ENCODE measurements around the gene ZC3H6. TPM values are rescaled to one million over a fixed set of nuclear protein-coding genes. Genes with fewer than 3 reads are reported as not detected.
A peak's percentile ranks its signal among the peaks of the same experiment; 100 is the strongest.

Gene ZC3H6
- total and polyA plus RNA-seq, 2 of the 13 experiments (the other 11 are each of a cell fraction or from before 2014, with no cell fraction given), result 0.71 to 0.93 TPM

DNA sequence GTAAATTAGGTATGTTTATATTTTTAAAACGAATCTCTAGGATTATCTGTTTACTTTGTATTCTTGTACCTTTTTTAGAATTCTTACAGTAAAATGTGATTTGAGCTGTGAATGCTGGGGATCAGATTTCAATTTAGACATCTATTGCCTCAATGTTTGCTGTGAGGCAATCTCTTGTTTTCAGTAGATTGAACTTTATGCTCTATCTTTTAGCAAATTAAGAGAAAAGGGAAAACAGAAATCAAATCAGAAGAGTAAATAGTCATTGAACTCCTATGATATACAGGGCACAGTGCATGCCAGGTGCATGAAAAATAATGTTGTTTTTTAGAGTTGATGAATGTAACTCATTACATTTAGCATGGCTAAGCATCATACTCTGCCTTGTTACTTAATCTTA is 39.5 kb downstream of the ZC3H6 start (continued):
- TF ChIP-seq HNF4G (IDR thresholded peaks at IDR 0.05; ENCODE audit: borderline replicate concordance, low read depth, low read length) (peak; percentile 80), HNF4G (CRISPR knock-in tag; IDR thresholded peaks at IDR 0.05; ENCODE audit: borderline replicate concordance, low read depth) (no peak; the same call in 1 of the 2 replicates), ZNF549 (CRISPR knock-in tag; IDR thresholded peaks at IDR 0.05) (no peak), MTF1 (CRISPR knock-in tag; IDR thresholded peaks at IDR 0.05) (no peak), MZF1 (CRISPR knock-in tag; IDR thresholded peaks at IDR 0.05; ENCODE audit: borderline replicate concordance) (no peak), NFKBIZ (CRISPR knock-in tag; IDR thresholded peaks at IDR 0.05) (0 out of 2 replicates have a peak, but pooled peaks have one; percentile 74), ZNF569 (CRISPR knock-in tag; IDR thresholded peaks at IDR 0.05; ENCODE audit: borderline replicate concordance) (no peak), TEF (CRISPR knock-in tag; IDR thresholded peaks at IDR 0.05) (0 out of 2 replicates have a peak, but pooled peaks have one; percentile 39), ZNF138 (CRISPR knock-in tag; IDR thresholded peaks at IDR 0.05; ENCODE audit: low read depth) (no peak), IRX3 (CRISPR knock-in tag; IDR thresholded peaks at IDR 0.05; ENCODE audit: borderline replicate concordance, low read depth) (no peak), CEBPG (CRISPR knock-in tag; IDR thresholded peaks at IDR 0.05) (peak; percentile 99), SNRNP70 (IDR thresholded peaks at IDR 0.05; ENCODE audit: low read depth, low read length) (no peak), ARNTL (CRISPR knock-in tag; IDR thresholded peaks at IDR 0.05) (0 out of 2 replicates have a peak, but pooled peaks have one; percentile 25), ZNF878 (CRISPR knock-in tag; IDR thresholded peaks at IDR 0.05) (no peak), ZFP82 (CRISPR knock-in tag; IDR thresholded peaks at IDR 0.05; ENCODE audit: borderline replicate concordance) (no peak), ZNF713 (CRISPR knock-in tag; IDR thresholded peaks at IDR 0.05) (no peak), MED8 (CRISPR knock-in tag; IDR thresholded peaks at IDR 0.05; ENCODE audit: insufficient replicate concordance) (no peak), KLF11 (CRISPR knock-in tag; IDR thresholded peaks at IDR 0.05) (0 out of 2 replicates have a peak, but pooled peaks have one; percentile 62), MBNL3 (CRISPR knock-in tag; conservative IDR thresholded peaks at IDR 0.05) (no peak), AKAP8 (CRISPR knock-in tag; IDR thresholded peaks at IDR 0.05) (no peak), ARHGAP35 (CRISPR knock-in tag; IDR thresholded peaks at IDR 0.05; ENCODE audit: borderline replicate concordance) (no peak), PTBP1 (IDR thresholded peaks at IDR 0.05; ENCODE audit: low read depth, low read length, poor library complexity, severe bottlenecking) (no peak), HNRNPH1 (optimal IDR thresholded peaks at IDR 0.05; ENCODE audit: low read depth, low read length) (no peak), SRSF4 (IDR thresholded peaks at IDR 0.05; ENCODE audit: low read depth, low read length, poor library complexity, severe bottlenecking) (no peak)
- TF ChIP-seq, protein P1, sequence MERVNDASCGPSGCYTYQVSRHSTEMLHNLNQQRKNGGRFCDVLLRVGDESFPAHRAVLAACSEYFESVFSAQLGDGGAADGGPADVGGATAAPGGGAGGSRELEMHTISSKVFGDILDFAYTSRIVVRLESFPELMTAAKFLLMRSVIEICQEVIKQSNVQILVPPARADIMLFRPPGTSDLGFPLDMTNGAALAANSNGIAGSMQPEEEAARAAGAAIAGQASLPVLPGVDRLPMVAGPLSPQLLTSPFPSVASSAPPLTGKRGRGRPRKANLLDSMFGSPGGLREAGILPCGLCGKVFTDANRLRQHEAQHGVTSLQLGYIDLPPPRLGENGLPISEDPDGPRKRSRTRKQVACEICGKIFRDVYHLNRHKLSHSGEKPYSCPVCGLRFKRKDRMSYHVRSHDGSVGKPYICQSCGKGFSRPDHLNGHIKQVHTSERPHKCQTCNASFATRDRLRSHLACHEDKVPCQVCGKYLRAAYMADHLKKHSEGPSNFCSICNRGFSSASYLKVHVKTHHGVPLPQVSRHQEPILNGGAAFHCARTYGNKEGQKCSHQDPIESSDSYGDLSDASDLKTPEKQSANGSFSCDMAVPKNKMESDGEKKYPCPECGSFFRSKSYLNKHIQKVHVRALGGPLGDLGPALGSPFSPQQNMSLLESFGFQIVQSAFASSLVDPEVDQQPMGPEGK (CRISPR knock-in tag; IDR thresholded peaks at IDR 0.05), result peak; percentile 31; the same call in 1 of the 2 replicates
- TF ChIP-seq, protein P2, sequence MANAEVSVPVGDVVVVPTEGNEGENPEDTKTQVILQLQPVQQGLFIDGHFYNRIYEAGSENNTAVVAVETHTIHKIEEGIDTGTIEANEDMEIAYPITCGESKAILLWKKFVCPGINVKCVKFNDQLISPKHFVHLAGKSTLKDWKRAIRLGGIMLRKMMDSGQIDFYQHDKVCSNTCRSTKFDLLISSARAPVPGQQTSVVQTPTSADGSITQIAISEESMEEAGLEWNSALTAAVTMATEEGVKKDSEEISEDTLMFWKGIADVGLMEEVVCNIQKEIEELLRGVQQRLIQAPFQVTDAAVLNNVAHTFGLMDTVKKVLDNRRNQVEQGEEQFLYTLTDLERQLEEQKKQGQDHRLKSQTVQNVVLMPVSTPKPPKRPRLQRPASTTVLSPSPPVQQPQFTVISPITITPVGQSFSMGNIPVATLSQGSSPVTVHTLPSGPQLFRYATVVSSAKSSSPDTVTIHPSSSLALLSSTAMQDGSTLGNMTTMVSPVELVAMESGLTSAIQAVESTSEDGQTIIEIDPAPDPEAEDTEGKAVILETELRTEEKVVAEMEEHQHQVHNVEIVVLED (CRISPR knock-in tag; IDR thresholded peaks at IDR 0.05; ENCODE audit: borderline replicate concordance), result no peak
- TF ChIP-seq, protein P3, sequence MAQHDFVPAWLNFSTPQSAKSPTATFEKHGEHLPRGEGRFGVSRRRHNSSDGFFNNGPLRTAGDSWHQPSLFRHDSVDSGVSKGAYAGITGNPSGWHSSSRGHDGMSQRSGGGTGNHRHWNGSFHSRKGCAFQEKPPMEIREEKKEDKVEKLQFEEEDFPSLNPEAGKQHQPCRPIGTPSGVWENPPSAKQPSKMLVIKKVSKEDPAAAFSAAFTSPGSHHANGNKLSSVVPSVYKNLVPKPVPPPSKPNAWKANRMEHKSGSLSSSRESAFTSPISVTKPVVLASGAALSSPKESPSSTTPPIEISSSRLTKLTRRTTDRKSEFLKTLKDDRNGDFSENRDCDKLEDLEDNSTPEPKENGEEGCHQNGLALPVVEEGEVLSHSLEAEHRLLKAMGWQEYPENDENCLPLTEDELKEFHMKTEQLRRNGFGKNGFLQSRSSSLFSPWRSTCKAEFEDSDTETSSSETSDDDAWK (CRISPR knock-in tag; IDR thresholded peaks at IDR 0.05), result no peak
